Lung (tissue), 12 donors: ENCODE measurements around the gene TNFRSF8. TPM values are rescaled to one million over a fixed set of nuclear protein-coding genes. Genes with fewer than 3 reads are reported as not detected.
A peak's percentile ranks its signal among the peaks of the same experiment; 100 is the strongest.

Experiments used
- ATAC-seq: fragments of 200-7000 bp; cut with Tn5 transposase; one replicate; pipeline ENCODE4 v1.9.1; 2020; ENCODE audit warnings: moderate number of reproducible peaks; ENCODE audit not compliant: insufficient read depth, low FRiP score
- DNase-seq, 3 donors: peaks; one replicate each; pipeline ENCODE4 v3.0.0-alpha.2; 2013 to 2017
- H3K27ac ChIP-seq, 2 donors: one replicate each; pipeline ENCODE4 v1.5.1; 2013; ENCODE audit warnings: mild to moderate bottlenecking in 2 of 2, moderate library complexity in 2 of 2, control low read depth in 1 of 2, inconsistent platforms in 1 of 2, low read depth in 1 of 2, low read length in 1 of 2
- H3K27me3 ChIP-seq, 3 donors: one replicate each; pipeline ENCODE4 v1.5.1; 2013; ENCODE audit warnings: low read length in 2 of 3; ENCODE audit not compliant: control insufficient read depth in 3 of 3, insufficient read depth in 3 of 3
- H3K36me3 ChIP-seq, 4 donors: one replicate each; pipeline ENCODE4 v1.5.1; 2013; ENCODE audit warnings: low read length in 4 of 4, mild to moderate bottlenecking in 1 of 4, moderate library complexity in 1 of 4; ENCODE audit not compliant: control insufficient read depth in 4 of 4, insufficient read depth in 4 of 4
- H3K4me1 ChIP-seq, 5 donors: one replicate each; pipeline ENCODE4 v1.5.1; 2013; ENCODE audit warnings: low read length in 5 of 5, mild to moderate bottlenecking in 2 of 5, moderate library complexity in 1 of 5; ENCODE audit not compliant: control insufficient read depth in 5 of 5, insufficient read depth in 5 of 5
- H3K4me3 ChIP-seq: one replicate; pipeline ENCODE4 v1.5.1; 2013; ENCODE audit warnings: mild to moderate bottlenecking, control low read depth, moderate library complexity
- H3K9ac ChIP-seq, 2 donors: one replicate each; pipeline ENCODE4 v1.5.1; 2013; ENCODE audit warnings: low read length in 2 of 2, control low read depth in 1 of 2; ENCODE audit not compliant: insufficient read depth in 1 of 2
- H3K9me3 ChIP-seq, 4 donors: one replicate each; pipeline ENCODE4 v1.5.1; 2013; ENCODE audit warnings: low read length in 3 of 4, mild to moderate bottlenecking in 1 of 4, moderate library complexity in 1 of 4; ENCODE audit not compliant: control insufficient read depth in 4 of 4, insufficient read depth in 3 of 4
- WGBS, 2 donors: extraction: QIAGEN DNeasy Blood & Tissue Kit; methylation state at CpG; one replicate each; pipeline ENCODE4 v1.1.7; 2013; 5-methylcytosine and 5-hydroxymethylcytosine counted together
- polyA plus RNA-seq, 2 donors: library from polyadenylated mRNA; stranded (reverse); fragments of 200-250 nt; gene quantifications; one replicate each; pipeline ENCODE4 v1.2.1, GENCODE V29; 2013
- total RNA-seq, 2 donors: library from RNA; depleted of rRNA in 1 of 2; stranded (reverse); fragments of >200 nt in 1 of 2; gene quantifications; one replicate each; pipeline ENCODE4 v1.2.1, GENCODE V29; 2014 to 2021
- TF ChIP-seq, protein P1 (sequence below): IDR thresholded peaks from 2 replicates; pipeline ENCODE4 v1.5.1; 2012; ENCODE audit warnings: mild to moderate bottlenecking; ENCODE audit errors: control extremely low read depth, extremely low read depth
- donor health status: control.
- donor health status: control.
- donor health status: Bipolar disorder and iron deficiency.
- donor health status: healthy.
- donor health status: DM: yes; HTN: yes; CAD: no.

The TNFRSF8 gene
- total and polyA plus RNA-seq, 4 donors, result 1.6 to 5.3 (median 2.1) TPM

DNA sequence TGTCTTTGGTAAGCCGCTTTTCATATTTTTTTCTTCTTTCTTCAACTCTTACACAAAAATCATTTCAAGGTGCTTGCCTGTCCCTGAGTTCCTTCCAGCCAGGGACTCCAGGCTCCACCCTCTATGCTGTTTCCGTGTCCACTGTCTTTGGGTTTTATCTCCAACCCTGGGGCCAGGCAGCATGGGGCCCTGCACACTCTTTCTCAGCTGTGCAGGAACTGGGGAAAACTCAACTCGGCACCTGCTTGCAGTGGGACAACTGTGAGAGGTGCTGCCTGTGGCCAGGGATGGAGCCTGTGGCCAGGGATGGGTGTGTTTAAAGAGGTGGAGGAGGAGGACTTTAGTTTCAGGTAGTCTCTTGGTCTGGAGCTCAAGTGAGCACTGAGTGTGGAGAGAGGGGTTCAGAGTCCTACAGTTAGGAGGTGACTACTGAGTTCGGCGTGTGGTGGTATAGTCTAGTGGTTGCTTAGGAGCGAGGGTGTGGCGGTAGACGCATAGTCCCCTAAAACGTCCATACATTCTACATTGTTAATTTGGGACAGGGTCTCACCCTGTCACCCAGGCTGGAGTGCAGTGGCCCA is 13.4 kb downstream of the TNFRSF8 start:
- H3K4me3 ChIP-seq, result no peak overlapping the region
- WGBS, 2 donors, result 85 to 91% methylated on average over 9 of the region's 9 CpGs
- DNase-seq (no peak), ATAC-seq (no peak)
- no peaks in the 10 kb centered on the region for H3K36me3 ChIP-seq
- H3K27me3 ChIP-seq, result no peaks in the 10 kb centered on the region
- TF ChIP-seq, protein P1, sequence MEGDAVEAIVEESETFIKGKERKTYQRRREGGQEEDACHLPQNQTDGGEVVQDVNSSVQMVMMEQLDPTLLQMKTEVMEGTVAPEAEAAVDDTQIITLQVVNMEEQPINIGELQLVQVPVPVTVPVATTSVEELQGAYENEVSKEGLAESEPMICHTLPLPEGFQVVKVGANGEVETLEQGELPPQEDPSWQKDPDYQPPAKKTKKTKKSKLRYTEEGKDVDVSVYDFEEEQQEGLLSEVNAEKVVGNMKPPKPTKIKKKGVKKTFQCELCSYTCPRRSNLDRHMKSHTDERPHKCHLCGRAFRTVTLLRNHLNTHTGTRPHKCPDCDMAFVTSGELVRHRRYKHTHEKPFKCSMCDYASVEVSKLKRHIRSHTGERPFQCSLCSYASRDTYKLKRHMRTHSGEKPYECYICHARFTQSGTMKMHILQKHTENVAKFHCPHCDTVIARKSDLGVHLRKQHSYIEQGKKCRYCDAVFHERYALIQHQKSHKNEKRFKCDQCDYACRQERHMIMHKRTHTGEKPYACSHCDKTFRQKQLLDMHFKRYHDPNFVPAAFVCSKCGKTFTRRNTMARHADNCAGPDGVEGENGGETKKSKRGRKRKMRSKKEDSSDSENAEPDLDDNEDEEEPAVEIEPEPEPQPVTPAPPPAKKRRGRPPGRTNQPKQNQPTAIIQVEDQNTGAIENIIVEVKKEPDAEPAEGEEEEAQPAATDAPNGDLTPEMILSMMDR, result no peak
- H3K4me1 ChIP-seq, result no peaks in the 10 kb centered on the region
- no peak overlapping the region for H3K27ac ChIP-seq
- no peak overlapping the region for H3K9ac ChIP-seq
- peaks cover 0 to 4% (median 0%) of the 10 kb centered on the region in 4 donors for H3K9me3 ChIP-seq

DNA sequence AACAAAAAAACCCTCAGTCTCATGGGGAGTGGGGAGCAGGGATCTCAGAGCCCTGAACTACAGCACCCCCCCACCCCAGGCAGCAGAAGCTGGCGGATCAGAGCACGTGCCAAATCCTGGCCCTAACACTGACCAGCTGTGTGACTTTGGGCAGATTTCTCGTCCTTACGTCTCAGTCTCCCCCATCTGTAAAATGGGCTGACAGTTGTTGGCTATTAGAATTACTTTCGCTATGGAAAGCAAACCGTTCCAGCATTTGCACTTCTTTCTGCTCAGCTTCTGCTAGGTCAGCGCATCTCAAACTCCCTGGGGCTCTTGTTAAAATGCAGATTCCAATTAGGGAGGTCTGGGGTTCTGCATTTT is 15.5 kb downstream of the TNFRSF8 start:
- DNase-seq (no peak), ATAC-seq (no peak)
- H3K36me3 ChIP-seq, result no peaks in the 10 kb centered on the region
- H3K9ac ChIP-seq, result no peak overlapping the region
- H3K9me3 ChIP-seq, result peaks cover 0 to 4% (median 0%) of the 10 kb centered on the region in 4 donors
- no peaks in the 10 kb centered on the region for H3K27me3 ChIP-seq
- H3K4me3 ChIP-seq, result no peak overlapping the region
- TF ChIP-seq, protein P1, result no peak
- 67 to 85% methylated on average over 7 of the region's 7 CpGs for WGBS, 2 donors
- H3K27ac ChIP-seq, result no peak overlapping the region
- H3K4me1 ChIP-seq, result no peaks in the 10 kb centered on the region

DNA sequence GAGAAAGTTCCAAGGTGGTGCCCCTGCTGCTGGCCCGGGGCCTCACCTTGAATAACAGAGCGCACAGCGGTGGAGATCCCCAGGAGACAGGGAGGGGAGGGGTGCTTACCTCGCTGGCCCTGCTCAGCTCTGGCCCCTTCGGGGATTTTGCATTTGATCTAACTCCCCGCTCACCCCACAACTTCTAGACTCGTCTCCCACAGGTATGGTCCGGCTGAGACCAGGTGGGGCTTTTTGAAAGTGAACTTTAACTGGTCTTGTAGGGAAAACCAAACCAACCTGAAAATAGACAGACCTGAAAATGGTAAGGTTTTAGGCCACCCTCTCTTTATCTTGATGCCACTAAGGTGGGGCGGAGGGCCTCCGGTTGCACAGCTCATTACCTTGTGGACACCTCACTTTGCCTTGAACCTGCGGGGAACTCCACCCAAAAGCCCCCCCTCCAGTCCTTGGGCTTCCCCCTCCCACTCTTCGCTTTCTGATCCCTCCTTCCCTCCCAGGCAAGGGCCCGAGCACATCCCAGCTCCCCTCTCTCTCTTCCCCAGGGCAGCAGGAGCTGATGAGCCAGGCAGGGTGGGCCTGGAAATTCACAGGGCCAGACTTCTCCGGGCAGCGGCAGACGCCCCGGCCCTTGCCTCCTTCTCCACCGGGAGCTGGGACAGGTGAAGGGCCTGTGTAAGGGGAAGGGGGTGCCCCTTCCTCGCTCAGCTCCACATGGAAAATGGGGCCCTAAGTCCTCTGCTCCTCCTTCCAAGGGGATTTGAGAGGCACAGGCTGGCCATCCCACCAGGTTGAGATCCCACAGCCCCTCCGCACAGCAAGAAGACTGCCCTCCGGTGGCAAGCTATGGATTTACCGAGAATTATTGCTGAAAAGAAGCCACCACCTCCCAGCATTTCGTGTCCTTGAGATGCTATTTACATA is 16.1 kb downstream of the TNFRSF8 start:
- H3K9me3 ChIP-seq, result peaks cover 0 to 4% (median 0%) of the 10 kb centered on the region in 4 donors
- 43 to 62% methylated on average over 22 to 23 of the region's 23 CpGs for WGBS, 2 donors
- no peaks in the 10 kb centered on the region for H3K4me1 ChIP-seq
- ATAC-seq, result no peak
- H3K27me3 ChIP-seq, result no peaks in the 10 kb centered on the region
- no peak overlapping the region for H3K4me3 ChIP-seq
- TF ChIP-seq, protein P1, result no peak
- DNase-seq, result peak; percentile 34 to 39 (median 37)
- H3K36me3 ChIP-seq, result no peaks in the 10 kb centered on the region
- H3K27ac ChIP-seq, result no peak overlapping the region
- no peak overlapping the region for H3K9ac ChIP-seq
